NCI-H446 (cell line): ENCODE results near the gene ACTRT2.

Experiments used
- DNase-seq, 2 experiments: peaks; one replicate each; lab custom pipeline; 2025; lab: John Stamatoyannopoulos, UW

ACTRT2 gene

DNA sequence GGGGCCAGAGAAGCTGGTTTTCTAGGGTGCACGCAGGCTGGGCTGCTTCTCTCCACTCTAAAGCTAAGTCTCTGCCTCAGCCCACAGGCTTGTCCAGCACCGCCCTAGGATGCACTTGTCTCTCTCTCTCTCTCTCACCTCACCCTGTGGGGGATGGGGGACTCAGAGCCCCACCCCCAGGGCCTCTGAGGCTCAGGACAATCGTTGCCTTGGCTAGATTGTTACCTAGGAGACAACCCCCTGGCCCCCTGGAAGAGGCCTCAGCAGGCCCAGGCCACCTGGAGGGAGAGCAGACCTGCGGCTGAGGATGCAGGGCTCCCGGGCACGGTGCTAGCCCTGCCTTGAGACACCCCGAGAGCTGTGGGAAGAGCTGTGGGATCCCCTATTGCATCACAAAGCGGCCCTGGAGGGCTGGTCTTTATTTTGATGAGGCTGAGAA, at the start of gene ACTRT2:
Gene ACTRT2, plus strand, starts transcription at position 235 of the 439 bp plus-strand sequence. CDS start 220 bp downstream, outside the sequence.
- no peak for DNase-seq

- no peak for DNase-seq
Observed at GRCh38 chr1:2971609-2972008, 49.7 kb upstream of the ACTRT2 start.

- no peak for DNase-seq
Observed at GRCh38 chr1:2972011-2972878, 49.0 kb upstream of the ACTRT2 start.

GRCh38 chr1:2972879-2973575, 48.2 kb upstream of the ACTRT2 start:
- no peak for DNase-seq

- DNase-seq, result no peak
Observed at GRCh38 chr1:2973601-2974593, 47.4 kb upstream of the ACTRT2 start.

GRCh38 chr1:2974701-2975301, 46.5 kb upstream of the ACTRT2 start:
- no peak for DNase-seq

- no peak for DNase-seq
Observed at GRCh38 chr1:2975466-2976179, 45.6 kb upstream of the ACTRT2 start.

DNA sequence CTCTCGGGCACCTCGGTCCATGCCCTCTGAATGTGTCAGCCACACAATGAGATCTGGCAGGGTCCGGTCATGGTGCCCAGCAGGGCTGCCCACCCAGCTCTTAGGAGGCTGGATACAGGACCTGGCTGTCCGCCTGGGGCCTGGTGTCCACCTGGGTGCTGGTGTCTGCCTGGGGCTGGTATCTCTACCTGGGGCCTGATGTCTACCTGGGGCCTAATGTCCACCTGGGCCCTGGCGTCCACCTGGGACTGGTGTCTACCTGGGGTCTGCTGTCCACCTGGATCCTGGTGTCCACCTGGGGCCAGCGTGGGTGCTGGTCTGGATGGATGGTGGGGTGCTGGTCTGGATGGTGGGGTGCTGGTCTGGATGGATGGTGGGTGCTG, 45.1 kb upstream of the ACTRT2 start:
- no peak for DNase-seq

GRCh38 chr1:2977886-2978611, 43.2 kb upstream of the ACTRT2 start:
- DNase-seq, result no peak

DNA sequence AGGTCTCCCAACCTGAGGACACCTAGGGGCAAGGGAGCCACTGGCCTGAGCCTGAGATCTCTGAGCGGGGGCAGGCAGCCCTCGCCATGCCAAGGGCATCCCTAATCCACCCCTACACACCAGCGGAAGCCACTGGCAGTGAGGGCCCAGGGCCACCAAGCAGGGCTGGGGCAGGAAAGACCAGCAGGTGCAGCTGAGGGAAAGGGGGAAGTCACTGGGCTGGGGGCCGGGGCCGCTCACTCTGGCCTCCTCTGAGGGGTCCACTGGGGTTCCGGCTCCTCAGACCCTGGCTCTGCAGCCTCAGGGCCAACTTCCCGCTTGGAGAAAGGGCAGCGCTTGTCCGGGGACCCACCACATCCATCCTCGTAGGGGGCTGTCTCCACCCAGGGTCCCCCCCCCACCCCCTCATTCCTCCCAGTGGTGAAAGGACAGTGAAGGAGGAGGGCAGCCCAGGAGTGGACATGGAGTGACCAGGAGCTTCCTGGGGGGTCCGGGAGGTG, 42.5 kb upstream of the ACTRT2 start:
- no peak for DNase-seq

DNA sequence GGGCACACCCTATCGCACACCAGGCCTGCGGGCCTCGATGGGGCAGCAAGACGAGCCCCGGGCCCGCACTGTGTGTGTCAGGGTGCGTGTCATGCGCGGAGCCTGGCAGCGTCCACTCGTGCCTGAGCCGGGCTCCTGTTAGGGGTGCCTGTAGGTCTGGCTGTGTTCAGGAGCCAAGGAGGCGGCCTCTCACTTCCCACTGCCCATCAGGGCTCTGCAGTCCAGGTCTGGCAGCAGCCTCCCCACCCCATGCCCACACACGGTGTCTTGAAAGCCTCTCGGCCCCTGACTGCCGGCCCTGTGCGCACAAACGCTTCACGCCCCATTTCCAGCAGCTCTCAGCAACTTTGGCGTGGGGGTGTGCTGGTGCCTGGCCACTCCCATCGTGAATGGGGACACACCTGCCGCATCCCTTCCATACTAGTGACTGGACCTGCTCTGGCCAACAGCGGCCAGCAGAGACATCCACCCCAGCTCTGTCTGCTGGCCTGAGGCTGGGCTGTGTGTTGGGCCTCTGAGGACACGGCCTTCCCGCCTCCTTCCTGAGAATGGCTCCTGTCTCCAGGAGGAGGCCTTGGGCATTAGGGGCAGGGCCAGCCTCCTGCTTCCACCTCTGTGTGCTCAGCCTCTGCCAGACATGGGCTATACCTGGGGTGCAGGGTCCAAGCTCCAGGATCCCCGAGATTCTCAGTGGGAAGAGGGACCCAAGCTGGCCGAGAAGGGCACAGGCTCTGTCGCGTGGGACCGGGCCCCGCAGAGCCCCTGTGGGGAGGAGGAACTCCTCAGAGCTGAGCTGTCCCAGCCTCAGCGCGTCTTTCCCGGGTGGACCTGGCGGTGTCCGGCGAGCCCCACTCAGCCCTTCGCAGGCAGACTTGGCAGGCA, 41.8 kb upstream of the ACTRT2 start:
- DNase-seq, result no peak

GRCh38 chr1:2980073-2980791, 41.0 kb upstream of the ACTRT2 start:
- no peak for DNase-seq

- DNase-seq, result no peak
Observed at GRCh38 chr1:2980849-2981248, 40.4 kb upstream of the ACTRT2 start.

DNA sequence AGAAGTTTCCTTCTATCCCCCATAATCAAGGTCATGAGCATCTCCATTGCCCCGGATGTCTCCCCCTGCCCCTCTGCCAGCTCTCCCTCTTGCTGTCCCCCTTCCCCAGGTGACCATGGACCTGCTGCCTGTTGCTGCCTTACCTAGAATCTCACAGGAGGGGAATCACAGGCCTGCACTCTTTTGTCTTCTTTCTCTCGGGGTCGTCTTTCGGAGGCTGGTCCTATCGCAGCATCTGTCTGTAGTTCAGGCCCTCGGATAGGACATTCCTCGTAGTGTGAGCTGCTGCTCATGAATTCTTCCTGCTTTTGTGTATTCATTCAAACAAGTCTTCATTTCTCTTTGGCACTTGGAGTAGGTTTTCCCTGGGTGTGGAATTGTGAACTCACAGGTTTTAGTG, 39.9 kb upstream of the ACTRT2 start:
- no peak for DNase-seq

- no peak for DNase-seq
Observed at GRCh38 chr1:2981981-2982614, 39.2 kb upstream of the ACTRT2 start.

- DNase-seq, result no peak
Observed at GRCh38 chr1:2982615-2983318, 38.5 kb upstream of the ACTRT2 start.

DNA sequence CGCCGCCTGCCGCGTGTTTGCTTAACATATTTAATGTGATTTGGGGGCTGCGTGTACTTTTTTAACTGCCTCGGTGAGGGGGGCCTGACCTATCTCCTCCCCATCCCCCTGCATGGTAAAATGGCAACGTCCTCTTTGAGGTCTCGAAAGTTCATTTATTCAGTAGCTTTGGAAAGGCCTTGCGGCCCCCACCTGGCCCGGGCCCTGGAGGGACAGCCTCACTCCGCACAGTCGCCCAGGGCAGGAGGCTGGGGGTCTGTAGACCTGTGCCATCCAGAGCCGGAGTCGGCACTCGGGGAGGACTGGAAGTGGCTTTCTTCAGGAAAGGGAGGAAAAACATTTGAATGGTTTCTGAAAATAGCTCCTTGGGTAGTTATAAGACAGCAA, 38.0 kb upstream of the ACTRT2 start:
- DNase-seq, result no peak
